ENCODE results near the gene EXOC1. TPM values are rescaled to one million over a fixed set of nuclear protein-coding genes. Genes with fewer than 3 reads are reported as not detected.
"Not testable (repeated sequence)": the region's sequence is repeated elsewhere in the genome, so short reads cannot be mapped to it uniquely, and the experiment has no call there.

The EXOC1 gene
- polyA plus RNA-seq, 1 donor, result 38.2 TPM

GRCh38 chr4:55927803-55928437 is 74.5 kb downstream of the EXOC1 start:
- Histone ChIP-seq H3K4me1 (ENCODE audit: control insufficient read depth, insufficient read depth, low read length) (peaks cover 10% of the 10 kb centered on the region), H3K36me3 (ENCODE audit: control insufficient read depth, insufficient read depth, low read length) (no peaks in the 10 kb centered on the region), H3K27me3 (ENCODE audit: control insufficient read depth, insufficient read depth, low read length) (no peaks in the 10 kb centered on the region), H3K9me3 (ENCODE audit: control insufficient read depth, low read depth, low read length) (peaks cover 3% of the 10 kb centered on the region), H3K27ac (ENCODE audit: low read length) (peak overlapping the region; percentile 29), H3K4me3 (ENCODE audit: low read length) (no peak overlapping the region)
- peak; percentile 31 to 69 for DNase-seq
- no CpG with 5 or more reads among the region's 2 CpGs for WGBS (ENCODE audit: insufficient coverage, low lambda C conversion rate)

- no CpG with 5 or more reads among the region's 1 CpG for WGBS (ENCODE audit: insufficient coverage, low lambda C conversion rate)
- H3K27me3 ChIP-seq (ENCODE audit: control insufficient read depth, insufficient read depth, low read length), result no peaks in the 10 kb centered on the region
Observed at GRCh38 chr4:55928846-55929245, 75.4 kb downstream of the EXOC1 start.

GRCh38 chr4:55931043-55931442 is 77.6 kb downstream of the EXOC1 start:
- Histone ChIP-seq H3K9me3 (ENCODE audit: control insufficient read depth, low read depth, low read length) (peaks cover 3% of the 10 kb centered on the region), H3K36me3 (ENCODE audit: control insufficient read depth, insufficient read depth, low read length) (no peaks in the 10 kb centered on the region), H3K4me1 (ENCODE audit: control insufficient read depth, insufficient read depth, low read length) (peaks cover 14% of the 10 kb centered on the region), H3K27ac (ENCODE audit: low read length) (no peak overlapping the region), H3K27me3 (ENCODE audit: control insufficient read depth, insufficient read depth, low read length) (no peaks in the 10 kb centered on the region), H3K4me3 (ENCODE audit: low read length) (no peak overlapping the region)
- DNase-seq, result no peak
- 50% methylated on average over 2 of the region's 2 CpGs for WGBS (ENCODE audit: insufficient coverage, low lambda C conversion rate)

More at GRCh38 chr4:55928846-55929245, 75.4 kb downstream of the EXOC1 start:
- H3K4me1 ChIP-seq (ENCODE audit: control insufficient read depth, insufficient read depth, low read length), result peaks cover 12% of the 10 kb centered on the region
- H3K4me3 ChIP-seq (ENCODE audit: low read length), result no peak overlapping the region
- H3K27ac ChIP-seq (ENCODE audit: low read length), result peak overlapping the region; percentile 29
- no peak for DNase-seq
- H3K9me3 ChIP-seq (ENCODE audit: control insufficient read depth, low read depth, low read length), result peaks cover 3% of the 10 kb centered on the region
- H3K36me3 ChIP-seq (ENCODE audit: control insufficient read depth, insufficient read depth, low read length), result no peaks in the 10 kb centered on the region

GRCh38 chr4:55931833-55932232 is 78.4 kb downstream of the EXOC1 start:
- Histone ChIP-seq H3K27ac (ENCODE audit: low read length) (no peak overlapping the region), H3K36me3 (ENCODE audit: control insufficient read depth, insufficient read depth, low read length) (no peaks in the 10 kb centered on the region), H3K27me3 (ENCODE audit: control insufficient read depth, insufficient read depth, low read length) (no peaks in the 10 kb centered on the region), H3K9me3 (ENCODE audit: control insufficient read depth, low read depth, low read length) (peaks cover 3% of the 10 kb centered on the region), H3K4me1 (ENCODE audit: control insufficient read depth, insufficient read depth, low read length) (peaks cover 10% of the 10 kb centered on the region), H3K4me3 (ENCODE audit: low read length) (no peak overlapping the region)
- WGBS (ENCODE audit: insufficient coverage, low lambda C conversion rate), result no CpG with 5 or more reads among the region's 3 CpGs
- no peak for DNase-seq

- H3K4me1 ChIP-seq (ENCODE audit: control insufficient read depth, insufficient read depth, low read length), result peaks cover 10% of the 10 kb centered on the region
- no peaks in the 10 kb centered on the region for H3K27me3 ChIP-seq (ENCODE audit: control insufficient read depth, insufficient read depth, low read length)
- H3K36me3 ChIP-seq (ENCODE audit: control insufficient read depth, insufficient read depth, low read length), result no peaks in the 10 kb centered on the region
- H3K27ac ChIP-seq (ENCODE audit: low read length), result no peak overlapping the region
- WGBS (ENCODE audit: insufficient coverage, low lambda C conversion rate), result no CpG with 5 or more reads among the region's 3 CpGs
- no peak for DNase-seq
- no peak overlapping the region for H3K4me3 ChIP-seq (ENCODE audit: low read length)
- peaks cover 3% of the 10 kb centered on the region for H3K9me3 ChIP-seq (ENCODE audit: control insufficient read depth, low read depth, low read length)
Observed at GRCh38 chr4:55932511-55932910, 79.1 kb downstream of the EXOC1 start.

- peak; percentile 15 to 56 for DNase-seq
- H3K27me3 ChIP-seq (ENCODE audit: control insufficient read depth, insufficient read depth, low read length), result no peaks in the 10 kb centered on the region
- H3K4me3 ChIP-seq (ENCODE audit: low read length), result no peak overlapping the region
- peaks cover 3% of the 10 kb centered on the region for H3K9me3 ChIP-seq (ENCODE audit: control insufficient read depth, low read depth, low read length)
- H3K36me3 ChIP-seq (ENCODE audit: control insufficient read depth, insufficient read depth, low read length), result no peaks in the 10 kb centered on the region
- H3K4me1 ChIP-seq (ENCODE audit: control insufficient read depth, insufficient read depth, low read length), result peaks cover 12% of the 10 kb centered on the region
- H3K27ac ChIP-seq (ENCODE audit: low read length), result peak overlapping the region; percentile 34
- WGBS (ENCODE audit: insufficient coverage, low lambda C conversion rate), result no CpG with 5 or more reads among the region's 2 CpGs
Observed at GRCh38 chr4:55933611-55934010, 80.2 kb downstream of the EXOC1 start.

GRCh38 chr4:55935907-55936306 is 82.5 kb downstream of the EXOC1 start:
- not testable (repeated sequence) for H3K9me3 ChIP-seq (ENCODE audit: control insufficient read depth, low read depth, low read length); H3K27me3 ChIP-seq (ENCODE audit: control insufficient read depth, insufficient read depth, low read length); H3K27ac ChIP-seq (ENCODE audit: low read length); DNase-seq; H3K4me3 ChIP-seq (ENCODE audit: low read length); H3K36me3 ChIP-seq (ENCODE audit: control insufficient read depth, insufficient read depth, low read length)
- H3K4me1 ChIP-seq (ENCODE audit: control insufficient read depth, insufficient read depth, low read length), result peaks cover 22% of the 10 kb centered on the region
- WGBS (ENCODE audit: insufficient coverage, low lambda C conversion rate), result no CpG with 5 or more reads among the region's 6 CpGs

GRCh38 chr4:55938481-55938880 is 85.0 kb downstream of the EXOC1 start:
- no CpG with 5 or more reads among the region's 1 CpG for WGBS (ENCODE audit: insufficient coverage, low lambda C conversion rate)
- no peak overlapping the region for H3K4me3 ChIP-seq (ENCODE audit: low read length)

GRCh38 chr4:55939421-55939820 is 86.0 kb downstream of the EXOC1 start:
- peak; percentile 87 to 96 for DNase-seq

More at GRCh38 chr4:55938481-55938880, 85.0 kb downstream of the EXOC1 start:
- Histone ChIP-seq H3K27me3 (ENCODE audit: control insufficient read depth, insufficient read depth, low read length) (no peaks in the 10 kb centered on the region), H3K4me1 (ENCODE audit: control insufficient read depth, insufficient read depth, low read length) (peaks cover 16% of the 10 kb centered on the region), H3K27ac (ENCODE audit: low read length) (peak overlapping the region; percentile 75), H3K36me3 (ENCODE audit: control insufficient read depth, insufficient read depth, low read length) (no peaks in the 10 kb centered on the region), H3K9me3 (ENCODE audit: control insufficient read depth, low read depth, low read length) (no peaks in the 10 kb centered on the region)
- no peak for DNase-seq

GRCh38 chr4:55941881-55942396 is 88.5 kb downstream of the EXOC1 start:
- no CpG with 5 or more reads among the region's 3 CpGs for WGBS (ENCODE audit: insufficient coverage, low lambda C conversion rate)
- H3K9me3 ChIP-seq (ENCODE audit: control insufficient read depth, low read depth, low read length), result no peaks in the 10 kb centered on the region
- no peak overlapping the region for H3K27ac ChIP-seq (ENCODE audit: low read length)
- no peaks in the 10 kb centered on the region for H3K36me3 ChIP-seq (ENCODE audit: control insufficient read depth, insufficient read depth, low read length)
- H3K4me1 ChIP-seq (ENCODE audit: control insufficient read depth, insufficient read depth, low read length), result peaks cover 12% of the 10 kb centered on the region
- no peak for DNase-seq
- no peak overlapping the region for H3K4me3 ChIP-seq (ENCODE audit: low read length)
- H3K27me3 ChIP-seq (ENCODE audit: control insufficient read depth, insufficient read depth, low read length), result no peaks in the 10 kb centered on the region

More at GRCh38 chr4:55939421-55939820, 86.0 kb downstream of the EXOC1 start:
- Histone ChIP-seq H3K4me3 (ENCODE audit: low read length) (no peak overlapping the region), H3K9me3 (ENCODE audit: control insufficient read depth, low read depth, low read length) (no peaks in the 10 kb centered on the region), H3K4me1 (ENCODE audit: control insufficient read depth, insufficient read depth, low read length) (peaks cover 12% of the 10 kb centered on the region), H3K27me3 (ENCODE audit: control insufficient read depth, insufficient read depth, low read length) (no peaks in the 10 kb centered on the region), H3K27ac (ENCODE audit: low read length) (peak overlapping the region; percentile 75), H3K36me3 (ENCODE audit: control insufficient read depth, insufficient read depth, low read length) (no peaks in the 10 kb centered on the region)
- no CpG with 5 or more reads among the region's 2 CpGs for WGBS (ENCODE audit: insufficient coverage, low lambda C conversion rate)
